HG03354 (cell line): ENCODE measurements around the gene ACO1.
"Not testable (repeated sequence)": the region's sequence is repeated elsewhere in the genome, so short reads cannot be mapped to it uniquely, and the experiment has no call there.

Experiments
- ATAC-seq: cut with Tn5 transposase; IDR thresholded peaks from one replicate; pipeline ENCODE4 v1.9.1; 2021; ENCODE audit warnings: mild to moderate bottlenecking; ENCODE audit not compliant: unreplicated experiment, poor library complexity, severe bottlenecking

The ACO1 gene

GRCh38 chr9:32384364-32385151 is at the start of gene ACO1:
Gene ACO1, plus strand, starts transcription at chr9:32384643. Its CDS starts 20,864 bp downstream, at chr9:32405507.
- peak; percentile 98 for ATAC-seq

- ATAC-seq = no peak
Measured at GRCh38 chr9:32334916-32335895, 49.2 kb upstream of the ACO1 start.

- ATAC-seq = peak; percentile 90
Measured at GRCh38 chr9:32339424-32339823, 45.0 kb upstream of the ACO1 start.

- no peak for ATAC-seq
Measured at GRCh38 chr9:32340361-32340760, 44.1 kb upstream of the ACO1 start.

GRCh38 chr9:32344551-32345182 is 39.8 kb upstream of the ACO1 start:
- no peak for ATAC-seq

GRCh38 chr9:32345243-32345642 is 39.2 kb upstream of the ACO1 start:
- ATAC-seq = no peak

GRCh38 chr9:32347571-32347970 is 36.9 kb upstream of the ACO1 start:
- no peak for ATAC-seq

- no peak for ATAC-seq
Measured at GRCh38 chr9:32348106-32348695, 36.2 kb upstream of the ACO1 start.

GRCh38 chr9:32349013-32349412 is 35.4 kb upstream of the ACO1 start:
- ATAC-seq = no peak

GRCh38 chr9:32350682-32351081 is 33.8 kb upstream of the ACO1 start:
- no peak for ATAC-seq

- no peak for ATAC-seq
Measured at GRCh38 chr9:32351845-32352244, 32.6 kb upstream of the ACO1 start.

GRCh38 chr9:32353476-32353875 is 31.0 kb upstream of the ACO1 start:
- ATAC-seq = not testable (repeated sequence)

GRCh38 chr9:32359452-32359851 is 25.0 kb upstream of the ACO1 start:
- no peak for ATAC-seq

- ATAC-seq = no peak
Measured at GRCh38 chr9:32360983-32361673, 23.3 kb upstream of the ACO1 start.

GRCh38 chr9:32371279-32371678 is 13.2 kb upstream of the ACO1 start:
- ATAC-seq = no peak

- no peak for ATAC-seq
Measured at GRCh38 chr9:32371679-32372078, 12.8 kb upstream of the ACO1 start.

GRCh38 chr9:32376285-32376684 is 8.2 kb upstream of the ACO1 start:
- ATAC-seq = no peak

GRCh38 chr9:32378496-32378895 is 5.9 kb upstream of the ACO1 start:
- peak; percentile 83 for ATAC-seq

GRCh38 chr9:32378993-32379729 is 5.3 kb upstream of the ACO1 start:
- ATAC-seq = peak; percentile 87
